ENCODE measurements around the gene BORCS5. TPM values are rescaled to one million over a fixed set of nuclear protein-coding genes. Genes with fewer than 3 reads are reported as not detected.

Gene BORCS5
- total and polyA plus RNA-seq, 2 of the 8 experiments (the other 6 are each of a cell fraction or from before 2014, with no cell fraction given) = 8.3 to 17.4 TPM

DNA sequence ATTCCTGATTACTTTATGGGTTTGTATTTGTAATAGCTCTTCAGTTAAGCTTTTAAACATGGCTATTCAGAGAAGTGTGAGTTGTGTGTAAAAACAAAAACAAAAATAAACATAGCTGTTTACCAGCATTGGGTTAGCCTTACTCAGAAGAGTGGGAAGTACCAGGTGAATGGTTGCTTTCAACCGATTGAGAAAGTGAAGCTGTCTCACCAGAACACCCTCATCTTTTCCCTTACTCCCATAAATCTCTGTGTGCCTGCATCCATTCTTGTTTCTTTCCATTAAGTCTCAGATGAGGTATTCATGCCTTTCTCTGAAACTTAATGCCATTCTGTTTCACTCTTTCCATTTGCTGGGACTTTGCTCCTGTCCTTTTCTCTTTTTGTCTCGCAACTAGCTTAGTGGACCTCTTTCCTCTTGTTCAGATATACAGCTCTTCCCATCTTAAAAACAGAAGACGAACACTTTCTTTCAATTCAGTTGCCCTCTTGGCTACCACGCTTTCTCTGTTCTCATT, 10.7 kb downstream of the BORCS5 start (continued):
- no peak for TF ChIP-seq CTCF (IDR thresholded peaks at IDR 0.05; ENCODE audit: control extremely low read depth in 1 of 3, insufficient read depth in 1 of 3, low read depth in 1 of 3, low read length in 3 of 3)
- TF ChIP-seq FOSL1 (IDR thresholded peaks at IDR 0.05; ENCODE audit: insufficient read depth, low read depth, low read length) = no peak
- no peak for TF ChIP-seq ZNF274 (IDR thresholded peaks at IDR 0.05; ENCODE audit: borderline replicate concordance, extremely low read depth, low read length)
